H9 (cell line): ENCODE results near the gene HMGCS1. TPM values are rescaled to one million over a fixed set of nuclear protein-coding genes. Genes with fewer than 3 reads are reported as not detected.

Source experiments
- DNase-seq: peaks from one replicate; pipeline ENCODE4 v3.0.0-alpha.2; 2017
- H2AFZ ChIP-seq: one replicate; pipeline ENCODE4 v1.6.1; 2013; ENCODE audit warnings: mild to moderate bottlenecking, low read length, control low read depth, moderate library complexity
- H2AK5ac ChIP-seq: 2 replicates; pipeline ENCODE4 v1.6.1; 2013; ENCODE audit warnings: low read length, control low read depth, mixed read lengths; ENCODE audit not compliant: insufficient read length
- H2BK120ac ChIP-seq: one replicate; pipeline ENCODE4 v1.6.1; 2013; ENCODE audit warnings: low read depth, mild to moderate bottlenecking, low read length, control low read depth, inconsistent platforms; ENCODE audit not compliant: poor library complexity, severe bottlenecking
- H2BK12ac ChIP-seq: 2 replicates; pipeline ENCODE4 v1.6.1; 2013; ENCODE audit warnings: low read length, control low read depth, mixed read lengths, low read depth; ENCODE audit not compliant: insufficient read length
- H2BK15ac ChIP-seq: 2 replicates; pipeline ENCODE4 v1.6.1; 2013; ENCODE audit warnings: low read depth, low read length, control low read depth
- H2BK20ac ChIP-seq: one replicate; pipeline ENCODE4 v1.6.1; 2013; ENCODE audit warnings: low read depth, mild to moderate bottlenecking, low read length, control low read depth, inconsistent platforms; ENCODE audit not compliant: poor library complexity, severe bottlenecking
- H2BK5ac ChIP-seq: 2 replicates; pipeline ENCODE4 v1.6.1; 2013; ENCODE audit warnings: low read length, control low read depth, mixed read lengths; ENCODE audit not compliant: insufficient read length
- H3K14ac ChIP-seq: 2 replicates; pipeline ENCODE4 v1.6.1; 2013; ENCODE audit warnings: low read length, control low read depth; ENCODE audit not compliant: insufficient read depth
- H3K18ac ChIP-seq: 2 replicates; pipeline ENCODE4 v1.6.1; 2013; ENCODE audit warnings: low read depth, mild to moderate bottlenecking, mixed read lengths, low read length, control low read depth; ENCODE audit not compliant: insufficient read length
- H3K23ac ChIP-seq: 2 replicates; pipeline ENCODE4 v1.6.1; 2013; ENCODE audit warnings: low read length, control low read depth, mixed read lengths, low read depth; ENCODE audit not compliant: insufficient read length
- H3K23me2 ChIP-seq: 2 replicates; pipeline ENCODE4 v1.6.1; 2013; ENCODE audit warnings: low read depth, mild to moderate bottlenecking, mixed read lengths, low read length, control low read depth; ENCODE audit not compliant: insufficient read length, poor library complexity, severe bottlenecking
- H3K27ac ChIP-seq: 2 replicates; pipeline ENCODE4 v1.5.1; 2013; ENCODE audit warnings: low read length, control low read depth, mixed read lengths, low read depth; ENCODE audit not compliant: insufficient read length
- H3K27me3 ChIP-seq: 2 replicates; pipeline ENCODE4 v1.6.1; 2013; ENCODE audit warnings: low read length, control low read depth, inconsistent platforms; ENCODE audit not compliant: insufficient read depth
- H3K4ac ChIP-seq: 2 replicates; pipeline ENCODE4 v1.6.1; 2013; ENCODE audit warnings: low read depth, mild to moderate bottlenecking, control low read depth, inconsistent platforms, low read length, moderate library complexity
- H3K4me1 ChIP-seq: 2 replicates; pipeline ENCODE4 v1.6.1; 2013; ENCODE audit warnings: low read length, control low read depth, inconsistent platforms; ENCODE audit not compliant: insufficient read depth
- H3K4me2 ChIP-seq: 2 replicates; pipeline ENCODE4 v1.6.1; 2013; ENCODE audit warnings: low read length, control low read depth, mixed read lengths; ENCODE audit not compliant: insufficient read length, insufficient read depth
- H3K56ac ChIP-seq: 2 replicates; pipeline ENCODE4 v1.6.1; 2013; ENCODE audit warnings: low read depth, mild to moderate bottlenecking, mixed read lengths, low read length, control low read depth; ENCODE audit not compliant: insufficient read length
- H3K79me1 ChIP-seq: 2 replicates; pipeline ENCODE4 v1.6.1; 2013; ENCODE audit warnings: low read depth, mild to moderate bottlenecking, moderate library complexity, low read length, control low read depth, inconsistent platforms; ENCODE audit not compliant: insufficient read depth, poor library complexity, severe bottlenecking
- H3K79me2 ChIP-seq: 2 replicates; pipeline ENCODE4 v1.6.1; 2013; ENCODE audit warnings: low read length, control low read depth, inconsistent platforms; ENCODE audit not compliant: insufficient read depth
- H3K9ac ChIP-seq: 2 replicates; pipeline ENCODE4 v1.6.1; 2013; ENCODE audit warnings: low read length, control low read depth, mixed read lengths; ENCODE audit not compliant: insufficient read length; ENCODE audit errors: extremely low read depth
- H3K9me3 ChIP-seq: one replicate; pipeline ENCODE4 v1.6.1; 2013; ENCODE audit warnings: low read depth, low read length, inconsistent platforms; ENCODE audit not compliant: control insufficient read depth
- H3T11ph ChIP-seq: one replicate; pipeline ENCODE4 v1.6.1; 2013; ENCODE audit warnings: mild to moderate bottlenecking, low read length, control low read depth, inconsistent platforms
- H4K20me1 ChIP-seq: one replicate; pipeline ENCODE4 v1.6.1; 2013; ENCODE audit not compliant: control insufficient read depth, insufficient read length, insufficient read depth
- H4K5ac ChIP-seq: 2 replicates; pipeline ENCODE4 v1.6.1; 2013; ENCODE audit warnings: low read depth, mild to moderate bottlenecking, mixed read lengths, low read length, control low read depth; ENCODE audit not compliant: insufficient read length
- H4K8ac ChIP-seq: replicated peaks from 2 replicates; pipeline ENCODE4 v1.6.1; 2013; ENCODE audit warnings: low read length, control low read depth, mixed read lengths, low read depth; ENCODE audit not compliant: insufficient read length
- H4K91ac ChIP-seq: 2 replicates; pipeline ENCODE4 v1.6.1; 2013; ENCODE audit warnings: low read depth, mild to moderate bottlenecking, moderate library complexity, mixed read lengths, low read length, control low read depth; ENCODE audit not compliant: insufficient read length
- H3K27ac Mint-ChIP-seq, 3 experiments: 2 replicates in 2 of 3; 3 replicates in 1 of 3; pipeline ENCODE4 v1.8.0; 2020 to 2021; ENCODE audit warnings: mixed read lengths in 3 of 3, mild to moderate bottlenecking in 1 of 3, moderate library complexity in 1 of 3
- H3K27me3 Mint-ChIP-seq: 2 replicates; pipeline ENCODE4 v1.8.0; 2021; ENCODE audit warnings: low read depth, mild to moderate bottlenecking, moderate library complexity, mixed read lengths
- H3K36me3 Mint-ChIP-seq, 3 experiments: 2 replicates in 2 of 3; 3 replicates in 1 of 3; pipeline ENCODE4 v1.8.0; 2020 to 2021; ENCODE audit warnings: low read depth in 3 of 3, mixed read lengths in 3 of 3; ENCODE audit not compliant: insufficient read depth in 1 of 3
- H3K4me1 Mint-ChIP-seq, 2 experiments: 2 replicates each; pipeline ENCODE4 v1.8.0; 2020; ENCODE audit warnings: mixed read lengths in 2 of 2
- H3K4me3 Mint-ChIP-seq, 2 experiments: 2 replicates in 1 of 2; 3 replicates in 1 of 2; pipeline ENCODE4 v1.8.0; 2020 to 2021; ENCODE audit warnings: mild to moderate bottlenecking in 2 of 2, mixed read lengths in 2 of 2, moderate library complexity in 1 of 2
- H3K9me3 Mint-ChIP-seq, 2 experiments: 2 replicates in 1 of 2; 3 replicates in 1 of 2; pipeline ENCODE4 v1.8.0; 2020; ENCODE audit warnings: mild to moderate bottlenecking in 2 of 2, mixed read lengths in 2 of 2, moderate library complexity in 1 of 2
- WGBS: extraction: QIAGEN DNeasy Blood & Tissue Kit; methylation state at CpG from one replicate; pipeline ENCODE4 v1.1.7; 2013; ENCODE audit warnings: missing lambda C conversion rate, low lambda C conversion rate, mixed read lengths; ENCODE audit not compliant: insufficient read length; ENCODE audit errors: extremely low coverage; 5-methylcytosine and 5-hydroxymethylcytosine counted together
- total RNA-seq: library from RNA; stranded (reverse); gene quantifications from 2 replicates; pipeline ENCODE4 v1.2.1, GENCODE V29; 2021
- TF ChIP-seq, protein P1 (sequence below): fragments of 200-600 bp; sonication (generic); conservative IDR thresholded peaks from 3 replicates; pipeline ENCODE4 v1.8.0; 2021; ENCODE audit warnings: antibody characterized with exemption, mild to moderate bottlenecking

Gene HMGCS1
- total RNA-seq, 1 experiment from 2014 or later, result 147 TPM

GRCh38 chr5:43281840-43282658 lies 31.2 kb downstream of the HMGCS1 start:
- no peaks in the 10 kb centered on the region for H3K79me1 ChIP-seq
- H4K91ac ChIP-seq, result no peak overlapping the region
- no peak overlapping the region for H3K9ac ChIP-seq
- no peak overlapping the region for H2AFZ ChIP-seq
- no peak overlapping the region for H3K56ac ChIP-seq
- no peaks in the 10 kb centered on the region for H3K27me3 ChIP-seq
- no peak overlapping the region for H3K27ac ChIP-seq
- no peaks in the 10 kb centered on the region for H3K23me2 ChIP-seq
- H2BK15ac ChIP-seq, result no peak overlapping the region
- H3K4ac ChIP-seq, result no peak overlapping the region
- Mint-ChIP-seq H3K27me3 (peaks cover 5% of the 10 kb centered on the region), H3K4me3 (no peak overlapping the region), H3K4me1 (no peaks in the 10 kb centered on the region), H3K36me3 (peaks cover 0 to 5% (median 2%) of the 10 kb centered on the region in 3 experiments; a peak in 3 of 7 replicates), H3K9me3 (no peaks in the 10 kb centered on the region), H3K27ac (no peak overlapping the region)
- TF ChIP-seq, protein P1, sequence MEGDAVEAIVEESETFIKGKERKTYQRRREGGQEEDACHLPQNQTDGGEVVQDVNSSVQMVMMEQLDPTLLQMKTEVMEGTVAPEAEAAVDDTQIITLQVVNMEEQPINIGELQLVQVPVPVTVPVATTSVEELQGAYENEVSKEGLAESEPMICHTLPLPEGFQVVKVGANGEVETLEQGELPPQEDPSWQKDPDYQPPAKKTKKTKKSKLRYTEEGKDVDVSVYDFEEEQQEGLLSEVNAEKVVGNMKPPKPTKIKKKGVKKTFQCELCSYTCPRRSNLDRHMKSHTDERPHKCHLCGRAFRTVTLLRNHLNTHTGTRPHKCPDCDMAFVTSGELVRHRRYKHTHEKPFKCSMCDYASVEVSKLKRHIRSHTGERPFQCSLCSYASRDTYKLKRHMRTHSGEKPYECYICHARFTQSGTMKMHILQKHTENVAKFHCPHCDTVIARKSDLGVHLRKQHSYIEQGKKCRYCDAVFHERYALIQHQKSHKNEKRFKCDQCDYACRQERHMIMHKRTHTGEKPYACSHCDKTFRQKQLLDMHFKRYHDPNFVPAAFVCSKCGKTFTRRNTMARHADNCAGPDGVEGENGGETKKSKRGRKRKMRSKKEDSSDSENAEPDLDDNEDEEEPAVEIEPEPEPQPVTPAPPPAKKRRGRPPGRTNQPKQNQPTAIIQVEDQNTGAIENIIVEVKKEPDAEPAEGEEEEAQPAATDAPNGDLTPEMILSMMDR, result no peak
- no peaks in the 10 kb centered on the region for H3K9me3 ChIP-seq
- H4K8ac ChIP-seq, result no peak overlapping the region
- H2AK5ac ChIP-seq, result no peak overlapping the region
- H3K23ac ChIP-seq, result no peak overlapping the region
- no peak overlapping the region for H4K5ac ChIP-seq
- no peak overlapping the region for H3K4me2 ChIP-seq
- H3T11ph ChIP-seq, result no peak overlapping the region
- H2BK12ac ChIP-seq, result no peak overlapping the region
- no peak overlapping the region for H2BK5ac ChIP-seq
- no CpG with 5 or more reads among the region's 7 CpGs for WGBS
- H3K79me2 ChIP-seq, result no peaks in the 10 kb centered on the region
- H2BK20ac ChIP-seq, result no peak overlapping the region
- H3K14ac ChIP-seq, result no peak overlapping the region
- no peak for DNase-seq
- H3K18ac ChIP-seq, result no peak overlapping the region
- no peak overlapping the region for H2BK120ac ChIP-seq
- no peaks in the 10 kb centered on the region for H3K4me1 ChIP-seq
- no peaks in the 10 kb centered on the region for H4K20me1 ChIP-seq
